Astrocyte of the cerebellum (primary cell): ENCODE results near the gene ALG12.

Source experiments
- DNase-seq: peaks from one replicate; pipeline ENCODE4 v3.0.0-alpha.2; 2011; ENCODE audit warnings: low read depth
- H3K4me3 ChIP-seq: 2 replicates; pipeline ENCODE4 v1.5.1; 2011; ENCODE audit warnings: mild to moderate bottlenecking, low read depth, low read length, moderate library complexity
- CTCF ChIP-seq: IDR thresholded peaks from 2 replicates; pipeline ENCODE4 v1.5.1; 2012; ENCODE audit warnings: low read length, low read depth, moderate library complexity, mild to moderate bottlenecking; ENCODE audit errors: missing control alignments
- in situ Hi-C: cut with HindIII; loops from 2 replicates; pipeline ENCODE4 v1.10.0; 2017; ENCODE audit warnings: low sequenced_read_pairs

ALG12 gene

GRCh38 chr22:49922926-49923325 lies 4.7 kb upstream of the ALG12 start:
- TF ChIP-seq CTCF, result no peak
- in situ Hi-C loops, result loop anchor here (25.0 kb wide), 1 partner anchor 136 kb away; no protein-coding TSS in a partner anchor
- no peak overlapping the region for H3K4me3 ChIP-seq
- DNase-seq, result no peak

GRCh38 chr22:49922484-49922883 lies 4.2 kb upstream of the ALG12 start:
- H3K4me3 ChIP-seq, result no peak overlapping the region
- in situ Hi-C loops, result loop anchor here (25.0 kb wide), 1 partner anchor 135 kb away; no protein-coding TSS in a partner anchor
- no peak for TF ChIP-seq CTCF
- DNase-seq, result no peak

- no peak for DNase-seq
- no peak overlapping the region for H3K4me3 ChIP-seq
- no peak for TF ChIP-seq CTCF
- in situ Hi-C loops, result loop anchor here (25.0 kb wide), 1 partner anchor 134 kb away; no protein-coding TSS in a partner anchor
These were observed 3.5 kb upstream of the ALG12 start for GRCh38 chr22:49921508-49922278.

- TF ChIP-seq CTCF, result no peak
- no peak for DNase-seq
- in situ Hi-C loops, result loop anchor here (25.0 kb wide), 1 partner anchor 134 kb away; no protein-coding TSS in a partner anchor
- H3K4me3 ChIP-seq, result no peak overlapping the region
These were observed 2.6 kb upstream of the ALG12 start for GRCh38 chr22:49920859-49921258.

- H3K4me3 ChIP-seq, result peak overlapping the region; percentile 59
These were observed 958 bp upstream of the ALG12 start for GRCh38 chr22:49918911-49919881.

More at GRCh38 chr22:49918911-49919881, 958 bp upstream of the ALG12 start:
- DNase-seq, result no peak
- in situ Hi-C loops, result loop anchor here (5.0 to 25.0 kb wide), 2 partner anchors 47 to 132 kb away; no protein-coding TSS in a partner anchor
- TF ChIP-seq CTCF, result no peak
